HG03095 (cell line): ENCODE results near the gene RND3.

Experiments used
- ATAC-seq: cut with Tn5 transposase; IDR thresholded peaks from one replicate; pipeline ENCODE4 v1.9.1; 2021; ENCODE audit warnings: moderate library complexity; ENCODE audit not compliant: unreplicated experiment

Gene RND3

DNA sequence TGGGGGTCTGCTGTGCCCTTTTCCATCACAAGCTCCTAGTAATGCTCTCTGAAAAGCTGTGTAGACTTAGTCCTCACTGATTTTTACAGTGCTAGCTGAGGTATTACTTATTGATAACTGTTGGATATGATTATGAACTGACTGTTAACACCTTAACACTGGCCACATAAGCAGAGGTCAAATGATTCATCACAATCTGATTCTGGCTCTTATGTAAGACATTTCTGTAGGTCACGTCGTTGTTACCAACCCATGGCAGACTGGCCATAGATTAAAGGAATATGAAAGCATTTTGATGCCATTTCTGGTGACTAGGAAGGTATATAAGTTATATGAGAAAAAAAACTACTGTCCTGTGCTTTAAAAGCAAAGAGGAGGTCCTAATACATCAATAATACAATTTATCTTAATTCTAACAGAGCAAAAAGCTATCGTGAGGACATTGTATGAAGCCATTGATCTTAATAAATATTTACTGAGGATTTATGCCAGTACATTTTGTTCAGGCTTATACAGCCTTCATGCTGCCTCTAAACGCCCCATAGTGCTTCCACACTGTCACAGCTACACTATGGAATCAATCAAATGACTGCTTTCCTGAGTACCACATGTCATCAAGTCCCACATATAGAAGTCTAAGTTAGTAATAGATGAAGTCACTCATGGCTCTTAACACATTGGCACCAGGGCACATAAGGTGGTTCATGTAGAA is 6.9 kb upstream of the RND3 start:
- ATAC-seq, result no peak

DNA sequence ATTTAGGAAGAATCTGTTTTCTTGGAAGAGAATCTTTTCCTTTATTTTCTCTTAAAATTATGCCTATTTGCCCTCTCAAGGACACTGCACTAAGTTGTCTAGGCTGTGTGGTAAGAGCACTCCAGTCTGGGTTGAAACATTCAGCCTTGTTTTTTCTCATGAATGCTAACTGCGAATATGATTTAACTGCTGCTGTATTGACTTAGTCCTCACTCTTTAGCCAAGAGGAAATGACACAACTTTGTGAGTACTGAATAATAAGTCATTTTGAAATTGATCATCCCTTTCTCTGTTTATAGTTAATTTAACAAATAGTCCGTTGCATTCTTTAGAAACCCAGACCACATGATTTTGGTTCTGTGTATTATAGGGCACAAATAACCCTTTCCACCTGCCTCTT is 4.5 kb upstream of the RND3 start:
- no peak for ATAC-seq

DNA sequence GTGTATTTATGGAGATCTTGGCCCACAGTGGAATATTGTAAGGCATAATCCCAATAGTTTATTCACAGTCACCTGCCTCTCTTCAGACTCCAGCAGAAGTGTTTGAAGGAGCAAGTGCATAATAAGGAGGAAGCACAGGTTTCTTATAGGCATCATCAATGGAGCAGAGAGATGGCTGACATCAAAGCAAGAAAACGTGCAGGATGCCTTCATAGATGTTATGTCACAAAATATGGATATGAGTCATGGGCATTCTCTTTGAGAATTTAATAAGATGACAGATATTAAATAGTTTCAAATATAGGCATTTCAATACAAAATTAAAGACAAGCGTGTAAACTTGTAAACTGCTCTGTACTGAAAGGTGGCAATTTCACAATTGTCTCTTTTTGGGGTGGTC is 4.0 kb upstream of the RND3 start:
- ATAC-seq, result no peak

DNA sequence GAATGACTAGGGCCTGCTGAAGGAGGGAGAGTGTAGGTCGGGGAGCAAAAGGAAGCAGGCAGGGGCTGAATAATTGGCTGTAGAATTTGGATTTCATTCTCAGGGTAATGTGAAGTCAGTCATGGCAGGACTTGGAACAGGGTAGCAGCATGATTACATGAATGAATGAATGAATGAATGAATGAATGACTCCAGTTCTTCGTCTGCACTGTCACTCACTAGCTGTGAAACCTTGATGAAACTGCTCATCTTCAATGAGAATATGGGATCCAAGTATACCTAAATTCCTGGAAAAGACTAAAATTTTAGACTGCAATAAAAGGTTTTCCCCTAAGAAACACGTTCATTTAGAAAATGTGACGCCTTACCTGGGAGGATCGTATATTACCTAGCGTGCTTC is 3.0 kb upstream of the RND3 start:
- no peak for ATAC-seq

DNA sequence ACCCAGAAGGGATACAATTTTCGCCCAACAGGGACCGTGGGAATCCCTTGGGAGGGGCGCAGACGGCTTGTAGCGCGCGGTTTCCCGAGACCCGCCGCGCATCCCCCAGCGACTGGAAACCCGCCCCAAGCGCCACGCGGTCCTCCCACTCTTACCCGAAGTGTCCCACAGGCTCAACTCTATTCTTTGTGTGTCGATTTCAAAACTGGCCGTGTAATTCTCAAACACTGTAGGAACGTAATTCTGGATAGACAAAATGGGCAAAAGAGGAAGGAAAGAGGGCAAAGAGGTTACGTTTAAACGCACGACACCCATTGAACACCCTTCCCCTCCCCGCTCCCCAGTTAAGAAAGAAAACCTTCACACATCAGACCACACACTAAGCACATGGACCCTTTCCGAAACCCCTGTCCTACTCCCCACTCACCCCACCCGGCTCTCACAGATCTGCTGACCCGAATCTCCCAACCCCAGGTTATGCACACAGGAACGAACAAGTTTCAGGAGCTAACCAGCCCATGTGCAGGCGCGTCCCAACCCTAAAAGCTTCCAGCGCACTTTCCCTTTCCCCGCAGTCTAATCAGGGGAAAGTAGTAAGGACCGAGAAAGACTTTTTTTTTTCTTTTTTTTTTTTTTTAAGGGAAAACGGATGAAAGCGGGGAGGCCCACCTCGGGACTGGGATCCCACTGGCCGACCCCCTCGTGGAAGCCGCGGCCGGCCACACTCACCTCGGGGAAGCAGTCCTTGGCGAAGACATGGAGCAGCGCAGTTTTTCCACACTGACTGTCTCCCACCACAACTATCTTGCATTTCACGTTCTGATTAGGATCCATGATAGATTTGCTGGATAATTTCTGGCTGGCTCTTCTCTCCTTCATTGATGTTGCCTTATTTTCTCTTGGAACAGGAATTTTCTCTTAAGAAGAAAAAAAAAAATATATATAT is 655 bp downstream of the RND3 start:
- ATAC-seq, result no peak

DNA sequence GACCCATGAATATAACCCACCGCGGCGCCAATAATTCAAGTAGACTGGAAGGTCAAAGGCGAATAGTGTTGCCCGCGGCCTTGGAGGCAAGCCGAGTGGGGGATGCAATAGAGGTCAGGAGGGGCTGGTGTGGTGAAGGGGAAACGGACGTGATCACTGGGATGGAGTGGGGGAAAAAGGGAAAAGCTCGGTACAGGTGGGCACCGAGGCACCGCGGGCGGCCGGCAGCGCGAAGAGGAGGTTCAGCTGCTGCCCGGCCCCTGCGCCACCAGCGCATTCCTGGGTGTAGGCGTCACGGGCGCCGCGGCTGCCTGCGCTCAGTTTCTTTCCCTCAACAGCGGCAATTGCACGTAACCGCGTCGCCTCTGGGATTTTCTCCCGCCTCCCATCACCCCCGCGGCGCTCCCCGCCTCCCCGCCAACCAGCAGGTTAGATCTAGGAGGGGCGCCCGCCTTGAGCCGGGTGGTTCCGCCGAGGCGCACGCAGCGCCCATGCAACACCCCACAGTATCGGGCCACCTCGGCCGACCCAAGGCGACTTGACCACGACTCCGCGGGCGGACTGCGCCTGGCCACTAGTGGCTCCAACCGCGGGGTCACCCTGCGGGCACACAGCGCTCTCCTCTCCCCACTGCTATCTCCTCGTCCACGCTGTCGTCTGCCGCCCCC is 1.5 kb downstream of the RND3 start:
- ATAC-seq, result no peak

DNA sequence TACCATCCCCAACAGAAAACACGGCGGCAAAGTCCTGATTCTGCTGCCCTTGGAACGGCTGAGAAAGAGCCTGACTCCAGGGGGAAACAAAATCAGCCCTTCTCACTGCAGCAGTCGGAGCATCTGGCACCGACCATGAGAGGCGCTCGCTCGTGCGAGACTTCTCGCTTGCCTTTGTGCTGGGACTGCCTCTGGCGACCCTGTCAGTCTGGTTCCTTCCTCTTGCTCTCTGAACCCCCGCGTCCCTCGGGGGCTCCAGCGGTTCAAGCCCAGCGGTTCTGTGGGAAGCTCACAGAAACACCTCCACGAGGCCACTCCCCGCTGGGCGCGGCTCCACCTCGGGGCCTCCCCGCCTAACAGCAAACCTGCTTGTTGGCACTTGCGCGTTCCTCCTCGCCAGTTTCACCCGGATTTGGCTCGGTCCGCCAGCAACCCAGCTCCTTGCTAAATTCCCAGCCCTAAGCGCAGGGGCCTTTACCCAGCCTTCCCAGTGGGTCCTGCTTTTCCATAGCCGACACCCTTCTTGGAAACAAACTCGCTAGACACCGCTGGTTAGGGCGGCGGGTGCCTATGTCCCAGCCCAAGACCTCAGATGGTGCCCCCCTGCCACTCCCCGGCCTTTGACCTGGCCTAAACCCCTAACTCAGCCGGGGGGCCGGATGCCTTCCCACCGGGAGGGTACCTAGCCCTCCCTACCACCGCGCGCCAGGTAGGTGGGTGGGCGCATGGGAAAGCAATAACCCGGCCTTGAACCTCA is 2.2 kb downstream of the RND3 start:
- ATAC-seq, result no peak

DNA sequence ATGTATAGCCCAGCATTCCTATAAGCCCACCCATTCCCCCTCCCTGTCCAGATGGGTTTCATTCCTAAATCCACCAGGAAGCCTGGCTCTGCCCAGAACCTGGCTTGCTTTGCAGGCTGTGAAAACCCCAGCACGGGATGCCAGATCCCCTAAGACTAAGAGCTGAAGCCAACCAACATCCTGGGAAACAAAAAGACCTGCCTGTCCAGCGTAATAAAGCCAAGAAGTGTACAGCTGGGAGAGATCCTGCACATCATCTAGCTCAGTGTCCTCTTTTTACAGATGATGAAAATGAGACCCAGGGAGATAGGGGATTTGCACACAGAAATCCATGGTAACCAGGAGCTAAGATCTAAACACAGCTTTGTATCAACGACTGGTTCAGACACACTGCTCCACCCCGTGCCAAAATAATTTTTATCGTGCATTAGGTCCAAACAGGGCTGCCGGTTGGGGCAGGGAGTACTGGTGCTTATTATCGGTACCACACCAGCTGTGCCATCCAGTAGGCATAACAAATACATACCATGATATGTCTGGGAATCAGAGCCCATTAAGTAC is 2.9 kb downstream of the RND3 start:
- ATAC-seq, result no peak

DNA sequence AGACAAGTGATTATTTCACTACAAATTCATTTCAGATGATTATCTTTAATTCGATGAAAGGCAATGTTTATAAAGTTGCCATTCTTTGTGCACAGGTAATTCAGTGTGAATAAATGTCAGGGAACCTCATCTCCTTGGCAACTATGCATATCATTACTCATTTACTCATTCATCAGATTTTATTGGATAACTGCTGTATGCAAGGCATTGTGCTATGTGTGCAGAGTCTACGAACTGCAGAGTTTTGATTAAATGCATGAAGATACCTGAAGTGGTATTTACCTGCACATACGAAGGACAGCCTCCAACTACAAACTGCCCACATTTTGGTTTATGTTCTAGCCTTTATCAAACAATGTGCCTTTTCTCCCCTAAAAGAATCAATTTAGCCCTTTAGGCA is 3.5 kb downstream of the RND3 start:
- ATAC-seq, result no peak

DNA sequence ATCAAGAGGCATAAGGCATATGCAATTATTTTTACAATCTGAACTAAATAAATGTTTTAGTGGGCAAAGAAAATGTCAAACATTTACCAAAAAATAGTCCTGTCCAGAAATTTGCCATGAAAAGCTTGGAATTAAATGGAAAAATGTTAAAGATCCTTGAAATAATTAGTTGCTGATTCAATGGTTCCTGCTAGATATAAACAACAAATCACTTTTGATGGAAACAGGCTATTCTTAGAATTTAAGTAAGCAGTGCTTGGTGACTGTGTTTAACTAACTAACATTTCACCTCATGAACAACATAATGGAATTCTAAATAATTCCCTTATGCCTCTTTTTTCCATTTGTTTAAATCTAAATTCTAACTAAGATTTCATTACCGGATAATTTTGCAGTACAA is 3.9 kb downstream of the RND3 start:
- no peak for ATAC-seq

DNA sequence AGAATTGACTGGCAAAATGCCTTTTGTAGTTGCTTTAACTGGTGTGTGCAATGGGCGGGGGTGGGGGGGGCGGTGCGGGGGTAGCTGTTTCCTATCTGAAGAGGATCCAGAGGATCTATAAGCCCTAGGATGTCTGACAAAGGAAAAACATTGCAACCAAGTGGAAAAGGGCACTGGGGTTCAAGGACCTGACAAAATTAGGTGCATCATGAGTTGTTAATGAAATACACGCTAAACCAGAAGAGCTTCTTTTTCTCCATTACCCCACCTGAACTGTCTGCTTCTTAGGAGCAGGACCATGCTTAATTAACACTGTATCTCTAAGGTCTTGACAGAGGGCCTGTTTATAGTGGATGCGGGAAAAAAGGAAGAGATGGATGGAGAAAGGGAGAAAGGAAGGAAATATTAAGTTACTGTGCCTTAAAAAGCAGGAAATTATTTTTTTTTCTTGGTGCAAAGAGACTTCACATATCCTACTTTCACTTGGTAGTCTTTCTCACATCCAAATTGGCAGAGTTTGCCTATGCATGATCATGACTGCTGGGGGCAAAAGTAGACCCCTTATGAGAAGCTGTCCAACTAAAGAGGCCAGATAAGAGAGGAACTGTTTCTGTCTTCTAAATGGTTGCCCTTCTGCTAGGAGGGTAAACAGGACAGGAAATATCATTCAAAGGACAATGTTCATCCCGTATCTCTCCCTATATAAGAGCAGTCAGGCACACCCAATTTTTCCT is 4.6 kb downstream of the RND3 start:
- ATAC-seq, result no peak

DNA sequence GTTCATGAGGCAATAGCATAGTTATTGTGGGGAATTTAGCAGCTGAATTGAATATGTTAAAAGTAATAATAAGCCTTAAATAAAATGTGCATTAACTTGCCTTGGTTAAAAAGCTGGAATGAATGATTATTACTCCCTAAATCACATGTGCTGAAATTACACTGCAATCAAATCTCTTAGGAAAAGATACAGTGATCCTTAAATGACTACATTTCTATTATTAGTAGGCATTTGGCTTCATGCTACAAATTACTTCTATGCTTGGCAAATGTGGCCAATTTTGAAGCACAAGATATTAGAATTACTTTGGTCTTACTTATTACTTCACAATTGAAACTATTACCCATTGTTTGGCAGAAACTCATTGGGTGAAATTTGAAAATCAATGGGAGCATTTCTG is 5.4 kb downstream of the RND3 start:
- ATAC-seq, result no peak

DNA sequence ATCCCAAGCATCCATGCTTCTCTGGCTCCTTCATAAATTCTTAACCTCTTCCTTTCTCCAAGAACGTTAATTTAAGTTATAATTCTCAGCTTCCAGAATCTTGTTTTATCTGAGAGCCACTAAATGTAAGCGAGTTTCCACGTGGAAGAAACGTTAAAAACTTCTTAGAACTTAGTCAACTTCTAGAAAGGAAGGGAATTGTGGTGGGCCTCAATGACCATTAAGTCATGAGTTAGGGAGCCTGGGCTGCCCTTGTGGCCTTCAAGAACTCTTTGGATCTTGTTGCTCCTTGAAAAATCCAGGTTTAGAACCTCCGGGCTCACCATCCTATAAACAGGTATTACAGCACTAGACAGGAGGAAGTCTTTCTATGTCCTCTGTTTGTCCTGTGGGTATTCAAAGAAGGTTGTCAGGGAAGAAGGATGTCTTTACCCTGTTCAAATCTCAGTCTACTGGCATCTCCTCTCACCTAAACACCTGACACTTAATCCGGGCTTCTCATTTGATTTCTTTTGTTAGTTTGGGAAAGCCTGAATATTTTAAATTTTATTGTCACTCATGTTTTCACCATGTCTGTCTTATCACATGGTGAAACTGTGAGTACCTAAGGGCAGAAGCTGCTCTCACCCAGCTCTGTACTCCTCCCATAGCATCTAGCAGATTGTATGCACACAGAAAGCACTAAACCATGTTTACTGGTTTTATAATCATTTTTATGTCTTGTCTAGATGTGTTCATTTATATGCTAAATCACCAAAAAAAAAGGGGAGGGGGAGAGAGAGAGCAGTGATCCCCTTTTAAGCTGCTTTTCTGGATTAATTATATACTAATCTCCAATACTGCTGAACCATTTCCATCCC is 6.3 kb downstream of the RND3 start:
- ATAC-seq, result no peak

DNA sequence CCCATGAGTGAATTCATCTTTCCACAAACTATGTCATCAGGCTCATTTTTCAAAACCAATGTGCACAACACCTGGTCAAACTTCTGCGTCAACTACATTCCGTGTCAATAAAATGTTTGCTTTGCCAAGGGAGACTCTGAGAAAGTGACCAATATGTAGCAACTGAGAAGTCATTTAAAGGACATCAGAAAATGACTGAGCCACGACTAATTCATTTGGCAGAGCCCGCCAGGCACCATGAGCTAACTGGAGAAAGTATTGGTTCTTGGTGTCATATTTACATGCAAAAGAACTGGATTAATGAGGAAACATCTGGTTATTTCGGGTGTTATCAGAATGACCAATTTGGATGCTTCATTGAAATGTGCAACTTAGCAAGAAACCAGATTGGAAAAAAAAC is 7.2 kb downstream of the RND3 start:
- ATAC-seq, result no peak

DNA sequence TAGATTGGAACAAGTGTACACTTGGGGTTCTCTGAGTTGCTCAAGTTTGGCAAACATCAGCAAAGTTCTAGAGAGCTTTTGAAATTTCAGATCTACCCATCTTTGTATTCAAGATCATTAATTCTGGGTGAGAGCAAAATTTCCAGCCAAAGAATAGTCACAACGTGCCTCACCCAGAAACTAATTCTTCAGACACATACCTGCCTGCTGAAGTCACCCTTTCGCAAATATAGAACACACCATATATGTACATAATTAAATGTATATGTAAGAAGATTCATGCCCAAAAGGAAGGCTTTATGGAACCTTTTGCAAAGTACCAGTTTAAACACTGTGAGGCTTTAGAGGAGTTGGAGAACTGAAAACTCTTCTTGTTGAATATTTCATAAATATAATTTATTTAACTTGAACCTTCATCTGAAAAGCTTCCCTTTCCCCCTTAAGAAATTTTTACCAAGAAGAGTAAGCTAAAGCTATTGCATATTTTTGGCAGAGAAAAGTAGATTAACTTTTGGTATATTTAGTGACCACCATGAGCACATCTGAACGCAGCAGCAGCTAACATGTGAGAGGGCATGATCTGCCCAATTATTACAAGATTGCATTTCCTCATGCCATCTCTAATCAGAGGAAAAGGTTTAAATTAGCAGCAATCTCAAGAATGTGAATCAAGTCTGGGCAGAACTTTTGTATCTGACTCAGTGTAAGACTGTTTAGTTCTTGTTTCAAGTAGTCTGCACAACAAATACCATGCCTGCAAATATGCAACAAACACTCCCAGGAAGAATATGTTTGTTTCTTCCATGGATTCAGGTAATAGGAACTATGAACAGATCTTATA is 8.2 kb downstream of the RND3 start:
- no peak for ATAC-seq

DNA sequence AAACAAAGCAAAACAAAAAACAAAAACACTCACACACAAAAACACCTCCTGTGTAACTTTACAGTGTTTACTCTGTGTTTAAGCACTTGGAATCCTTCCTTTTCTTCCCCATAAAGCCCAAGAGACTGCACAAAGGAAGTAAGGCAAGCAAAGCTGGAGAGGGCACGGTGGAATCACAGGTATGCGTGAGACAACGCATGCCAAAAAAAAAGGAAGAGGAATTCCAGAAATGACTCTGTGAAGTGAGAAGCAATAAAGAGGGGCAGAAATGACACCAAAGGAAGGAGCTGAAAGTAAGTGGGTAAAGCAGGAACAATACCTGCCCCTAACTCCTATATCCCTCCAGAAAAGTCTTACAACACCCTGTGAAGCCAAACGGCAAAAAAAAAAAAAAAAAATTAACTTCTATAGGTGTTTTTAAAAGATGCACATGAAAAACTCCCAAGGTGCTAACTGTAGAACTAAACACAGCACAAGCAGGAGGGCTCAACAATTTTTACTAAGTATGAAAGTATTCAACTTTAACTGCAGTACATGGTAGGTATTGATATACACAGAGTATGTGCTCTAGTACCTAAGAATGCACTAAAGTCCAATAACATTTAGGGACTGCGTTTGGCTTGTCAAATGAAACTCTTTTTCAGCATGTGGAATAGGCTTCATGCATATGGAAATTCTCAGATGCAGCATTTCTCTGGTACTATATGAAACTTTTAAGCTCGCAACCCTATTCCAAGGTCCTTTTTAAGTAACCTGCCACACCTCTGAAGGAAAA is 9.1 kb downstream of the RND3 start:
- no peak for ATAC-seq

DNA sequence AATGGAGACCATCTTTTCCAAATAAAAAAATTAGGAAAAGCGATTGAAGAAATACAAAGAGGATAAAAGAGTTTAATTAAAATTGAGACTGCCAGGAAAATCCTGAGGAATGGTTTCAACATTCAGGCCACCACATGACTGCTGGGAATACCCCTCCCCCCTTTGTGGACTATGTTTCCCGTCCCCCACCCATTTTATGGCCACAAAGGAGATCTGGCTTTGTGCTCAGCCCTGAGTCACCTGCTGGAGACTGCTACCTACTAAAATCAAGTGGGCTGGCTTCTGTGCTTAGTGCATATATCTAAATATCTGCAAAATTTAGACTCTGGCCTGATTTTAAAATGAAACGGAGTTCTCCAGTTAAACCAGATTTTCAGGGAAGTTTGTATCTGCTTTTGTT is 10.1 kb downstream of the RND3 start:
- ATAC-seq, result no peak
